ENCODE data around the gene SLC38A6.

DNA sequence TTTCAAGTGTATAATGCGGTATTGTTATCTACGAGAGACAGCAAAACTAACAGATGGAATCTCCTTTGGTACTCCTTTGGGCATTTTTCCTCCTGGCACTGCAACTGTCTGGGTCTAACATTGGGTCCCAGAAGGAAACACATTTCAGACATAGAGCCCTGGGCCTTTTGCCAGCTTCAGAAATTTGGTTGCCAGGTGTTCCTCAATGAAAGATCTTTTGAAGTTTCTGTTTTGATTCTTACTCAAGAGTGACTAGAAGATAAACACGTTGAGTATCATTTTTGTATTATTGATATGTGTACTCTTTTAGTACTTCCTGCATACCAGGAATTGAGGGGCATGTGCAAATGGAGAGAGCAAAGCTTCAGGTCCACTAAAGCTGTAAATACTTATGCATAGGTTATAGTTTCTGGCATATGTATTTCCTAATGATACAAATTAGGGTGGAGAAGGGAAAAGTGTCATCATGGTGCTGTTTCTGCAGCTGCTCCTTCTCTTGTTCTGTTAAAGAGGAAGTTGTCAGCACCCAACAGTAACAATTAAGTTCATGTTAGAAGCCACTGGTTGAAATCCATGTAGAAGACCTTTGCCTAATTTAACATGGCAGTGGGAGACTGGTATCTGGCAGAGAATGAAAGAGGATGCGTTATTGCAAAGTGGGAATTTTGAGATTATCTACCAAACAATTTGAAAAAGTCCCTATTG lies 53.5 kb downstream of the SLC38A6 start:
- TF ChIP-seq, protein P1, sequence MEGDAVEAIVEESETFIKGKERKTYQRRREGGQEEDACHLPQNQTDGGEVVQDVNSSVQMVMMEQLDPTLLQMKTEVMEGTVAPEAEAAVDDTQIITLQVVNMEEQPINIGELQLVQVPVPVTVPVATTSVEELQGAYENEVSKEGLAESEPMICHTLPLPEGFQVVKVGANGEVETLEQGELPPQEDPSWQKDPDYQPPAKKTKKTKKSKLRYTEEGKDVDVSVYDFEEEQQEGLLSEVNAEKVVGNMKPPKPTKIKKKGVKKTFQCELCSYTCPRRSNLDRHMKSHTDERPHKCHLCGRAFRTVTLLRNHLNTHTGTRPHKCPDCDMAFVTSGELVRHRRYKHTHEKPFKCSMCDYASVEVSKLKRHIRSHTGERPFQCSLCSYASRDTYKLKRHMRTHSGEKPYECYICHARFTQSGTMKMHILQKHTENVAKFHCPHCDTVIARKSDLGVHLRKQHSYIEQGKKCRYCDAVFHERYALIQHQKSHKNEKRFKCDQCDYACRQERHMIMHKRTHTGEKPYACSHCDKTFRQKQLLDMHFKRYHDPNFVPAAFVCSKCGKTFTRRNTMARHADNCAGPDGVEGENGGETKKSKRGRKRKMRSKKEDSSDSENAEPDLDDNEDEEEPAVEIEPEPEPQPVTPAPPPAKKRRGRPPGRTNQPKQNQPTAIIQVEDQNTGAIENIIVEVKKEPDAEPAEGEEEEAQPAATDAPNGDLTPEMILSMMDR (IDR thresholded peaks at IDR 0.05): no peak
- TF ChIP-seq POLR2A (IDR thresholded peaks at IDR 0.05) (no peak), EP300 (IDR thresholded peaks at IDR 0.05) (no peak)
